PFSK-1 (cell line): Measurements from ENCODE around the gene F12.

Source experiments
- FOXP2 ChIP-seq: optimal IDR thresholded peaks from 2 replicates; pipeline ENCODE3; 2011; ENCODE audit warnings: borderline replicate concordance, control low read depth, inconsistent platforms; ENCODE audit not compliant: insufficient read depth; ENCODE audit errors: extremely low read length, extremely low read depth
- POLR2AphosphoS5 ChIP-seq: IDR thresholded peaks from 2 replicates; pipeline ENCODE4 v1.6.1; 2012; ENCODE audit warnings: low read depth, mild to moderate bottlenecking, control low read depth, low read length, moderate library complexity
- REST ChIP-seq, 2 experiments: IDR thresholded peaks; 2 replicates each; pipeline versions ENCODE4 v1.6.1 to v1.8.0; 2011 to 2012; ENCODE audit warnings: low read depth in 2 of 2, low read length in 2 of 2, control low read depth in 1 of 2, inconsistent platforms in 1 of 2, mild to moderate bottlenecking in 1 of 2, moderate library complexity in 1 of 2; ENCODE audit not compliant: insufficient read depth in 1 of 2
- SIN3A ChIP-seq: IDR thresholded peaks from 2 replicates; pipeline ENCODE4 v1.6.1; 2012; ENCODE audit warnings: mild to moderate bottlenecking, low read length, moderate library complexity, borderline replicate concordance; ENCODE audit not compliant: insufficient read depth
- TAF1 ChIP-seq: IDR thresholded peaks from 2 replicates; pipeline ENCODE4 v1.6.1; 2012; ENCODE audit warnings: low read length, control low read depth, borderline replicate concordance; ENCODE audit not compliant: insufficient read depth

F12 gene

GRCh38 chr5:177428574-177429217 lies 19.3 kb upstream of the F12 start:
- TF ChIP-seq REST (IDR thresholded peaks at IDR 0.05; ENCODE audit: insufficient read depth in 1 of 2, low read depth in 2 of 2, low read length in 2 of 2) = no peak
- no peak for TF ChIP-seq SIN3A
- TF ChIP-seq TAF1 = no peak
- TF ChIP-seq FOXP2 = no peak
- TF ChIP-seq POLR2AphosphoS5 = no peak

GRCh38 chr5:177427919-177428573 lies 18.7 kb upstream of the F12 start:
- TF ChIP-seq POLR2AphosphoS5 (no peak), REST (IDR thresholded peaks at IDR 0.05; ENCODE audit: insufficient read depth in 1 of 2, low read depth in 2 of 2, low read length in 2 of 2) (no peak), FOXP2 (no peak), SIN3A (no peak), TAF1 (no peak)

GRCh38 chr5:177427211-177427822 lies 18.0 kb upstream of the F12 start:
- TF ChIP-seq SIN3A (no peak), FOXP2 (no peak), TAF1 (no peak), POLR2AphosphoS5 (no peak), REST (IDR thresholded peaks at IDR 0.05; ENCODE audit: insufficient read depth in 1 of 2, low read depth in 2 of 2, low read length in 2 of 2) (no peak)

GRCh38 chr5:177426566-177427210 lies 17.3 kb upstream of the F12 start, which contains the start of gene GRK6:
Gene GRK6 (plus strand): TSS chr5:177426676. CDS start chr5:177426846, 170 bp downstream.
- TF ChIP-seq POLR2AphosphoS5 = no peak
- peak; percentile 43 for TF ChIP-seq FOXP2
- 0 out of 2 replicates have a peak, but pooled peaks have one; percentile 62 for TF ChIP-seq TAF1
- peak in 1 of 2 experiments; percentile 27; a peak in 1 of 4 replicates for TF ChIP-seq REST (IDR thresholded peaks at IDR 0.05; ENCODE audit: insufficient read depth in 1 of 2, low read depth in 2 of 2, low read length in 2 of 2)
- TF ChIP-seq SIN3A = no peak
